ENCODE data around the gene FLT4.

Gene FLT4

GRCh38 chr5:180593446-180594206 is 55.8 kb downstream of the FLT4 start:
- no peak overlapping the region for H3K27ac Mint-ChIP-seq
- no peaks in the 10 kb centered on the region for H3K36me3 Mint-ChIP-seq (ENCODE audit: low read depth)
- H3K4me1 Mint-ChIP-seq (ENCODE audit: low read depth) = peaks cover 4% of the 10 kb centered on the region
- no peak overlapping the region for H3K4me3 Mint-ChIP-seq
- peaks cover 32% of the 10 kb centered on the region for H3K27me3 Mint-ChIP-seq (ENCODE audit: low read depth)
- H3K9me3 Mint-ChIP-seq = no peaks in the 10 kb centered on the region

DNA sequence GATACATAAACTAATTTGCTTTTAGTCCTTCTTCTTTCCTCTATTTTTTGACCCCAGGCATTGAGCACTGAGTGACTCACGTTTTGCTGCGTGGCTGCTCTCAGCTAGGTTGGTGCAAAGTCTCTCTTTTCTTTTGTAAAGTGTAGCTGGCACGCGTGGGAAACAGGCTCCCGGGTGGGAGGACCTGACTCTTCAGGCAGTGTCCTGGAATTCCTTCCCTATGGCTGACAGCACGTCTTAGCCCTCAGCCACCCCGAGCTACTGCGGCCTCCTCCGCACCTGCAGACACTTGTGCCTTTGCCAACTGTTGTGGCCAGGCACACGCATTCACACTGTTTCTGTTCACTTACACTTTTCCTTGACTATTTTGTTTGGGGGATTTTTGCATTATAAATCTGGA is 57.2 kb downstream of the FLT4 start:
- no peak overlapping the region for H3K4me3 Mint-ChIP-seq
- no peak overlapping the region for H3K27ac Mint-ChIP-seq
- H3K36me3 Mint-ChIP-seq (ENCODE audit: low read depth) = no peaks in the 10 kb centered on the region
- no peaks in the 10 kb centered on the region for H3K9me3 Mint-ChIP-seq
- H3K4me1 Mint-ChIP-seq (ENCODE audit: low read depth) = peaks cover 4% of the 10 kb centered on the region
- peaks cover 36% of the 10 kb centered on the region for H3K27me3 Mint-ChIP-seq (ENCODE audit: low read depth)

DNA sequence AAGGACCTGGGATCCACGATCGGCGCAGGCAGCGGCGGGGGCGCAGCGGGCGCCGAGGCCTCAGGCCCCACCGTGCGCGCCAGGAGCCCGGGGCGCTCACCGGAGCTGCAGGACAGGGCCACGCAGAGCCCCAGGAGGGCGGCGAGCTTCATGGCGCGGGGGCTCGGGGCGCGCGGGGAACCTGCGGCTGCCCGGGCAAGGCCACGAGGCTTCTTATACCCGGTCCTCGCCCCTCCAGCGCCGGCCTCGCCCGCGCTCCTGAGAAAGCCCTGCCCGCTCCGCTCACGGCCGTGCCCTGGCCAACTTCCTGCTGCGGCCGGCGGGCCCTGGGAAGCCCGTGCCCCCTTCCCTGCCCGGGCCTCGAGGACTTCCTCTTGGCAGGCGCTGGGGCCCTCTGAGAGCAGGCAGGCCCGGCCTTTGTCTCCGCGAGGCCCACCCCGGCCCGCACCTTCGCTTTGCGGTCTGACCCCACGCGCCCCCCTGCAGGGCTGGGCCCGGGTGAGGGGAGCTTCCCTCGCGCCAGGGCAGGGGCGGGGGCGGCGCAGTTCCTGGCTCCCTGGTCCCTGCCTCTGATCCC is 58.0 kb downstream of the FLT4 start, which contains the start of gene SCGB3A1:
Gene SCGB3A1 (minus strand): TSS at position 189 of the 577 bp plus-strand sequence. CDS start 37 bp downstream, at position 152.
- Mint-ChIP-seq H3K27me3 (ENCODE audit: low read depth) (peaks cover 41% of the 10 kb centered on the region), H3K4me3 (no peak within 1 kb of the TSS), H3K4me1 (ENCODE audit: low read depth) (peaks cover 4% of the 10 kb centered on the region), H3K9me3 (no peaks in the 10 kb centered on the region), H3K27ac (no peak within 1 kb of the TSS), H3K36me3 (ENCODE audit: low read depth) (no peaks in the 10 kb centered on the region)

DNA sequence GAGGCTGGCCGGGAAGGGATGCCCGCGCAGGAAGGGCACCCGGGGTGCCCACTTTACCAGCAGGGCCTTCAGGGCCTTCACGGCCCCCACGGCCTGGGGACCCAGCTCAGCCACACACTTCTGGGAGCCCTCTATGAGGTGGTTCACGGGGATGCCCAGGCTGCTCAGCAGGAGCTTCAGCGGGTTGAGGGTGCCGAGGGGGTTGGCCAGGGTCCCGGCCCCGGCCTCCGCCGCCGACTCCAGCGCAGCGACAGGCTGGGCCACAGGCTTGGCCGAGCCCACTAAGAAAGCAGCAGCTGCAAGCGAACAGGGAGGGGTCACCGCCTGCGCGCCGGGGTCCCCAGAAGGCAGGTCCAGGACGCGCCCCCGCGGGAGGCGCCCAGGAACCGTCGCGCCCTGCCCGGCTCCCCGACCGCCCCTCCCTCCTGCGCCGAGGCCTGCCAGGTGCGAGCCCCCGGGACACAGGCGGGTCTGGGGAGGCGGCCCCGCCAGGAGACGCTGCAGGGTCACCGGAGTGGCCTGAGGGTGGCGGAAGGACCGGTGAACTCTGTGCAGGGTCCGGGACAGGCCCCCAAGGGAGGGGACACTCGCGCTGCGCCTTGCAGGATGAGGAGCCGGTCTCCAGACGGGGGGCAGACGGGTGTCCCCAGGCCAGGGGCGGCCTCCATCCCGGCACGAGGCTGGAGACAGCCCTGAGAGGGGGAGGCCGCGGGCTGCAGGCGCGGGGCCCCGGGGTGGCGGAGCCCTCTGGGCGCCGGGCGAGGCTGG is 58.7 kb downstream of the FLT4 start:
- H3K4me3 Mint-ChIP-seq = no peak overlapping the region
- H3K27me3 Mint-ChIP-seq (ENCODE audit: low read depth) = peaks cover 45% of the 10 kb centered on the region
- H3K27ac Mint-ChIP-seq = no peak overlapping the region
- peaks cover 4% of the 10 kb centered on the region for H3K4me1 Mint-ChIP-seq (ENCODE audit: low read depth)
- H3K36me3 Mint-ChIP-seq (ENCODE audit: low read depth) = no peaks in the 10 kb centered on the region
- H3K9me3 Mint-ChIP-seq = no peaks in the 10 kb centered on the region

GRCh38 chr5:180589771-180590542 is 59.4 kb downstream of the FLT4 start:
- H3K27me3 Mint-ChIP-seq (ENCODE audit: low read depth) = peaks cover 45% of the 10 kb centered on the region
- H3K27ac Mint-ChIP-seq = no peak overlapping the region
- peaks cover 4% of the 10 kb centered on the region for H3K4me1 Mint-ChIP-seq (ENCODE audit: low read depth)
- H3K36me3 Mint-ChIP-seq (ENCODE audit: low read depth) = no peaks in the 10 kb centered on the region
- H3K9me3 Mint-ChIP-seq = no peaks in the 10 kb centered on the region
- H3K4me3 Mint-ChIP-seq = no peak overlapping the region

GRCh38 chr5:180586870-180587269 is 62.5 kb downstream of the FLT4 start:
- peaks cover 33% of the 10 kb centered on the region for H3K27me3 Mint-ChIP-seq (ENCODE audit: low read depth)
- no peaks in the 10 kb centered on the region for H3K4me1 Mint-ChIP-seq (ENCODE audit: low read depth)
- H3K9me3 Mint-ChIP-seq = no peaks in the 10 kb centered on the region
- no peak overlapping the region for H3K4me3 Mint-ChIP-seq
- no peaks in the 10 kb centered on the region for H3K36me3 Mint-ChIP-seq (ENCODE audit: low read depth)
- no peak overlapping the region for H3K27ac Mint-ChIP-seq

GRCh38 chr5:180586204-180586603 is 63.2 kb downstream of the FLT4 start:
- peaks cover 33% of the 10 kb centered on the region for H3K27me3 Mint-ChIP-seq (ENCODE audit: low read depth)
- no peaks in the 10 kb centered on the region for H3K4me1 Mint-ChIP-seq (ENCODE audit: low read depth)
- H3K36me3 Mint-ChIP-seq (ENCODE audit: low read depth) = no peaks in the 10 kb centered on the region
- no peaks in the 10 kb centered on the region for H3K9me3 Mint-ChIP-seq
- H3K4me3 Mint-ChIP-seq = no peak overlapping the region
- H3K27ac Mint-ChIP-seq = no peak overlapping the region

- no peak overlapping the region for H3K4me3 Mint-ChIP-seq
Measured at GRCh38 chr5:180583738-180584137, 65.7 kb downstream of the FLT4 start.

DNA sequence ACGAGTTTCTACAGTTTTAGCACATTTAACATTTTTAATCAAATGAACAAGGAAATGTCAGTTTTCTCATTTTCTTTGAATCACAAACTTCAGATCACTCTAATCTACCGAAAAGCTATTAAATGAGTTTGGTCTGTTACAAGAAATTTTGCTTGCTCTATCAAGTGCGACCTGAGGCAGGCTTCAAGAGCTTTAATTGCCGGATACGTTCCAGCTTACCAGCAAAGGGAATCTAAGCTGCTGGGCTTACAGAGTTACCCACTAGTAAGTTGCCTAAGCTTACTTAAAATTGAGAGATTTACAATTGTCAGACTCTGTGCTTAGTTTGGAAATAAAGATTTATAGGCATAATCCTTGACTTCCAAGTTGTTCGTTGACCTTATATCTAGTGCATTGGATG is 68.7 kb downstream of the FLT4 start:
- H3K4me1 Mint-ChIP-seq (ENCODE audit: low read depth) = no peaks in the 10 kb centered on the region
- peaks cover 14% of the 10 kb centered on the region for H3K36me3 Mint-ChIP-seq (ENCODE audit: low read depth)
- peaks cover 6% of the 10 kb centered on the region for H3K27me3 Mint-ChIP-seq (ENCODE audit: low read depth)
- no peak overlapping the region for H3K27ac Mint-ChIP-seq
- H3K9me3 Mint-ChIP-seq = no peaks in the 10 kb centered on the region
- H3K4me3 Mint-ChIP-seq = no peak overlapping the region

More at GRCh38 chr5:180583738-180584137, 65.7 kb downstream of the FLT4 start:
- Mint-ChIP-seq H3K27me3 (ENCODE audit: low read depth) (peaks cover 20% of the 10 kb centered on the region), H3K4me1 (ENCODE audit: low read depth) (no peaks in the 10 kb centered on the region), H3K36me3 (ENCODE audit: low read depth) (no peaks in the 10 kb centered on the region), H3K27ac (no peak overlapping the region), H3K9me3 (no peaks in the 10 kb centered on the region)

DNA sequence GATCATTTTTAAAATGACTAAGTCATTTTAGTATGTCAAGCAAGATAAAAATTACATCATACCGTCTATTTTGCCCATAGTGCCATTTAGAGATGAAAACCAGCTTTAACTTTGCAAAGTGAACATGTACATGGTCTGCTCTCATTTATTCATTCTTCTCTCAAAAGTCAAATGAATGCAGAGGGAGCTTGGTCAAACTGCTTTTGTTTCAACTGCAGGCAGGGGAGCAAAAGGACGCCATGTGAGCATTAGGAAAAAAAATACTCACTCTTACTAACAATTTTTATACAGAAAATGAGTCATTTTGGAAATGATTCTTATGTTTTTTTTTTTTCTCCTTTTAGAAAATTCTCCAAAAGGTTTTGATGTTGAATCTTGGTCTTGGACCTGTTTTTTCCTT is 73.8 kb downstream of the FLT4 start:
- Mint-ChIP-seq H3K4me1 (ENCODE audit: low read depth) (peaks cover 4% of the 10 kb centered on the region), H3K9me3 (no peaks in the 10 kb centered on the region), H3K27me3 (ENCODE audit: low read depth) (no peaks in the 10 kb centered on the region), H3K4me3 (no peak overlapping the region), H3K36me3 (ENCODE audit: low read depth) (peaks cover 36% of the 10 kb centered on the region), H3K27ac (no peak overlapping the region)

DNA sequence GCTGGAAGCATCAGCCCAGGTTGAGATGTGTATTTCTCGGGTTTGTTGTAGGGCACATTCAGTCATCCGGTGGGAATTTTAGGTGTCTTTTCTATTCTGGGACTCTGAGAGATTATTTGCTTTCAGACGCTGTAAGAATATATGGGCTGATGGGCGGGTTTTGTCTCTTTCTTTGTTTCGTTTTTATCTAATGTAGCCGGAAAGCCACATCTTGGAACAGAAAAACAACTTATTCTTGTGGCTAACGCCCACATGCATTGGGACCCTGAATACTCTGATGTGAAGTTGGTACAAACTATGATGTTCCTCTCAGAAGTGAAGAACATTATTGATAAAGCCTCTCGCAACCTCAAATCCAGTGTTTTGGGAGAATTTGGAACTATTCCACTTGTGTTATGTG is 80.5 kb downstream of the FLT4 start:
- Mint-ChIP-seq H3K4me3 (no peak overlapping the region), H3K9me3 (no peaks in the 10 kb centered on the region), H3K27ac (no peak overlapping the region), H3K27me3 (ENCODE audit: low read depth) (no peaks in the 10 kb centered on the region), H3K36me3 (ENCODE audit: low read depth) (peaks cover 42% of the 10 kb centered on the region), H3K4me1 (ENCODE audit: low read depth) (peaks cover 5% of the 10 kb centered on the region)

DNA sequence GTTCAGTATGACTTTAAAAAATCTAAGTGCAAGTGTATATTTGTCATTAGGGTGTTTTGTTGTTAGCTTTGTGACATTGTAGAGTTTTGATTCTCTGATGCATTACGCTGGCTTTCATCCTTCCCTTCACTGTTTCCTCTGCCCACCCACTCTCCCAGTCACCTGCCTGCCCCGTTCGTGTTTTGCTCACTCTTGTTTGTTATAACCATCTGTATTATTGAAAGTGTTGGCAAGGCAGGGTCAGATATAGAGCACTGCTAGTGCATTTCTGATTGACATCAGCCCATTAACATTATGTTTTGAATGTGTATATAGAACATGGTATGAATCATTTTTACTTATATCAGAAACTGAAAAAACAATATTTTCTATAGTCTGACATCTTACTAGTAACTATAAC is 85.4 kb downstream of the FLT4 start:
- Mint-ChIP-seq H3K36me3 (ENCODE audit: low read depth) (peaks cover 42% of the 10 kb centered on the region), H3K27me3 (ENCODE audit: low read depth) (no peaks in the 10 kb centered on the region), H3K4me1 (ENCODE audit: low read depth) (peaks cover 14% of the 10 kb centered on the region), H3K27ac (no peak overlapping the region), H3K4me3 (no peak overlapping the region), H3K9me3 (no peaks in the 10 kb centered on the region)

GRCh38 chr5:180558232-180558631 is 91.2 kb downstream of the FLT4 start:
- Mint-ChIP-seq H3K9me3 (no peaks in the 10 kb centered on the region), H3K36me3 (ENCODE audit: low read depth) (peaks cover 38% of the 10 kb centered on the region), H3K4me3 (no peak overlapping the region), H3K27me3 (ENCODE audit: low read depth) (no peaks in the 10 kb centered on the region), H3K27ac (no peak overlapping the region), H3K4me1 (ENCODE audit: low read depth) (peaks cover 11% of the 10 kb centered on the region)

DNA sequence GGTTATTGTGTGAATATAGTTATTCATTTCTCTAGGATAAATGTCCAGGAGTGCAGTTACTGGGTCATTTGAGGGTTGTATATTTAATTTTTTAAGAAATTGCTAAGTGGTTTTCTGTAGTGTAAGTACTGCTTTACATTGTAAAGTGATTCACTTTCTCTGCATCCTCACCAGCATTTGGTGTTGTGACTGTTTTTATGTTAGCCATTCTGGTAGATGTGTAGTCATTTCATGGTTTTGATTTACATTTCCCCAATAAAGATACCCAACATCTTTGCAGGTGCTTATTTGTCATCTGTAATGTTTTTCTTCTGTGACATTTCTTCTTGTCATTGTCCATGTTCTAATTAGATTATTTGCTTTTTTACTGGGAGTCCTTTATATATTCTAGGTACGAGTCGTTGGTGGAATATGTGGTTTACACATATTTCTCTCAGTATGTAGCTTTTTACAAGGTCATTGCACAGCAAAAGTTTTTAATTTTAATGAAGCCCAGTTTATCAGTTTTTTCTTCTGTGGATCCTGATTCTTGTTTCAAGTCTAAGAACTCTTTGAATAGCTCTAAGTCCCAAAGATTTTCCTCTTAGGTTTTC is 92.1 kb downstream of the FLT4 start:
- Mint-ChIP-seq H3K4me3 (no peak overlapping the region), H3K36me3 (ENCODE audit: low read depth) (peaks cover 38% of the 10 kb centered on the region), H3K4me1 (ENCODE audit: low read depth) (peaks cover 11% of the 10 kb centered on the region), H3K27me3 (ENCODE audit: low read depth) (no peaks in the 10 kb centered on the region), H3K9me3 (no peaks in the 10 kb centered on the region), H3K27ac (no peak overlapping the region)

Measured in T-helper 1 cell treated with Interleukin-12 subunit alpha and Interleukin-12 subunit beta and Interleukin-4 antibody, amounts not matched to agents 30 μg/mL and 1 μg/mL, for 36 hours (primary cell).